Colonic mucosa (tissue), 4 donors: Measurements from ENCODE around the gene RPH3AL. TPM values are rescaled to one million over a fixed set of nuclear protein-coding genes. Genes with fewer than 3 reads are reported as not detected.
A peak's percentile ranks its signal among the peaks of the same experiment; 100 is the strongest.

Source experiments
- DNase-seq: peaks from one replicate; pipeline ENCODE4 v3.0.0-alpha.2; 2020
- H3K27ac ChIP-seq: fragments of 200-600 bp; one replicate; pipeline ENCODE4 v1.8.0; 2021
- H3K27me3 ChIP-seq: fragments of 200-600 bp; one replicate; pipeline ENCODE4 v1.8.0; 2021
- H3K36me3 ChIP-seq: fragments of 200-600 bp; one replicate; pipeline ENCODE4 v1.8.0; 2021
- H3K4me1 ChIP-seq: fragments of 200-600 bp; one replicate; pipeline ENCODE4 v1.8.0; 2021; ENCODE audit warnings: mild to moderate bottlenecking
- H3K4me3 ChIP-seq: fragments of 200-600 bp; one replicate; pipeline ENCODE4 v1.8.0; 2021
- H3K9ac ChIP-seq, 2 donors: one replicate each; pipeline ENCODE4 v1.7.0; 2013; ENCODE audit warnings: control low read depth in 2 of 2, low read depth in 2 of 2, low read length in 2 of 2
- H3K9me3 ChIP-seq: fragments of 200-600 bp; one replicate; pipeline ENCODE4 v1.8.0; 2021
- CTCF ChIP-seq: fragments of 200-600 bp; IDR thresholded peaks from one replicate; pipeline ENCODE4 v1.8.0; 2022; ENCODE audit warnings: antibody characterized with exemption, mild to moderate bottlenecking
- intact Hi-C: fragments of 100-400 bp; cut with DNase I; formaldehyde crosslinking; loops from one replicate; pipeline ENCODE4 v1.14.1; 2022
- total RNA-seq, 2 donors: library from RNA; stranded (reverse); fragmentation: NEBNext Ultra II Directional in 1 of 2; extraction: Animal tissue kit (Norgen Biotek cat#: 25700) in 1 of 2; gene quantifications; one replicate each; pipeline ENCODE4 v1.2.1, GENCODE V29; 2021
- donor health status: healthy.
- donor health status: DM: no; HTN: no; CAD: no.
- donor health status: DM: no; HTN: no; CAD: no.

The RPH3AL gene
- total RNA-seq, 2 donors from 2014 or later, result 14.9 to 34.2 TPM

GRCh38 chr17:343875-344752 is 8.5 kb downstream of the RPH3AL start:
- H3K27me3 ChIP-seq, result no peaks in the 10 kb centered on the region
- DNase-seq, result no peak
- H3K4me3 ChIP-seq, result no peak overlapping the region
- no peaks in the 10 kb centered on the region for H3K36me3 ChIP-seq
- intact Hi-C loops, result no loop called here
- H3K9ac ChIP-seq, result no peak overlapping the region
- H3K4me1 ChIP-seq, result peaks cover 5% of the 10 kb centered on the region
- H3K9me3 ChIP-seq, result no peaks in the 10 kb centered on the region
- no peak for TF ChIP-seq CTCF
- H3K27ac ChIP-seq, result no peak overlapping the region

- Histone ChIP-seq H3K27ac (no peak overlapping the region), H3K27me3 (no peaks in the 10 kb centered on the region), H3K9ac (no peak overlapping the region), H3K4me1 (peaks cover 5% of the 10 kb centered on the region), H3K9me3 (no peaks in the 10 kb centered on the region), H3K4me3 (no peak overlapping the region), H3K36me3 (no peaks in the 10 kb centered on the region)
- DNase-seq, result no peak
- intact Hi-C loops, result no loop called here
- TF ChIP-seq CTCF, result no peak
These were observed 9.4 kb downstream of the RPH3AL start for GRCh38 chr17:343211-343610.

- Histone ChIP-seq H3K27ac (no peak overlapping the region), H3K9ac (no peak overlapping the region)
These were observed 12.5 kb downstream of the RPH3AL start for GRCh38 chr17:340074-340473.

GRCh38 chr17:339193-340061 is 13.2 kb downstream of the RPH3AL start:
- intact Hi-C loops, result no loop called here
- no peak for DNase-seq
- H3K4me3 ChIP-seq, result no peak overlapping the region
- H3K36me3 ChIP-seq, result no peaks in the 10 kb centered on the region
- H3K9me3 ChIP-seq, result no peaks in the 10 kb centered on the region
- peak overlapping the region; percentile 2 for H3K27ac ChIP-seq
- H3K9ac ChIP-seq, result no peak overlapping the region
- H3K4me1 ChIP-seq, result peaks cover 10% of the 10 kb centered on the region
- H3K27me3 ChIP-seq, result no peaks in the 10 kb centered on the region
- TF ChIP-seq CTCF, result no peak

More at GRCh38 chr17:340074-340473, 12.5 kb downstream of the RPH3AL start:
- TF ChIP-seq CTCF, result no peak
- DNase-seq, result no peak
- intact Hi-C loops, result no loop called here
- no peak overlapping the region for H3K4me3 ChIP-seq
- no peaks in the 10 kb centered on the region for H3K27me3 ChIP-seq
- H3K9me3 ChIP-seq, result no peaks in the 10 kb centered on the region
- H3K36me3 ChIP-seq, result no peaks in the 10 kb centered on the region
- peaks cover 10% of the 10 kb centered on the region for H3K4me1 ChIP-seq

- no peak for TF ChIP-seq CTCF
- Histone ChIP-seq H3K4me3 (no peak overlapping the region), H3K36me3 (no peaks in the 10 kb centered on the region), H3K9me3 (no peaks in the 10 kb centered on the region), H3K27ac (peak overlapping the region; percentile 2), H3K27me3 (no peaks in the 10 kb centered on the region), H3K9ac (no peak overlapping the region), H3K4me1 (peaks cover 10% of the 10 kb centered on the region)
- DNase-seq, result no peak
- intact Hi-C loops, result no loop called here
These were observed 14.0 kb downstream of the RPH3AL start for GRCh38 chr17:338442-339192.
